ENCODE measurements around the gene GCHFR. TPM values are rescaled to one million over a fixed set of nuclear protein-coding genes. Genes with fewer than 3 reads are reported as not detected.

The GCHFR gene
- total RNA-seq, 1 donor from 2014 or later, result not detected

- DNase-seq (ENCODE audit: low spot score), result no peak
These were observed 45.1 kb downstream of the GCHFR start for GRCh38 chr15:40808861-40809450.

- DNase-seq (ENCODE audit: low spot score), result no peak
These were observed 49.0 kb downstream of the GCHFR start for GRCh38 chr15:40812721-40813425.

- peak; percentile 31 for DNase-seq (ENCODE audit: low spot score)
These were observed 51.3 kb downstream of the GCHFR start for GRCh38 chr15:40815042-40815698.

Other genes with a start within 250 kb of the GCHFR start
- 20.0 TPM for gene CCDC32, start 199.0 kb upstream of the GCHFR start, total RNA-seq (ENCODE audit: insufficient read depth, low replicate concordance)
- gene RPUSD2, start 194.8 kb upstream of the GCHFR start, total RNA-seq (ENCODE audit: insufficient read depth, low replicate concordance), result 8.4 TPM
- 13.0 TPM for gene KNL1, start 169.8 kb upstream of the GCHFR start, total RNA-seq (ENCODE audit: insufficient read depth, low replicate concordance)
- 0.48 TPM for gene RAD51, start 68.9 kb upstream of the GCHFR start, total RNA-seq (ENCODE audit: insufficient read depth, low replicate concordance)
- gene RMDN3, start 8.8 kb upstream of the GCHFR start, total RNA-seq (ENCODE audit: insufficient read depth, low replicate concordance), result 9.4 TPM
- 0.24 TPM for gene C15orf62, start 5.9 kb downstream of the GCHFR start, total RNA-seq (ENCODE audit: insufficient read depth, low replicate concordance)
- 11.3 TPM for gene ZFYVE19, start 43.0 kb downstream of the GCHFR start, total RNA-seq (ENCODE audit: insufficient read depth, low replicate concordance)
- 10.4 TPM for gene DNAJC17, start 43.4 kb downstream of the GCHFR start, total RNA-seq (ENCODE audit: insufficient read depth, low replicate concordance)
- gene PPP1R14D, start 64.6 kb downstream of the GCHFR start, total RNA-seq (ENCODE audit: insufficient read depth, low replicate concordance), result 1.7 TPM
- gene SPINT1, start 80.0 kb downstream of the GCHFR start, total RNA-seq (ENCODE audit: insufficient read depth, low replicate concordance), result 16.6 TPM
- gene RHOV, start 110.2 kb downstream of the GCHFR start, total RNA-seq (ENCODE audit: insufficient read depth, low replicate concordance), result 3.6 TPM
- 32.0 TPM for gene VPS18, start 130.4 kb downstream of the GCHFR start, total RNA-seq (ENCODE audit: insufficient read depth, low replicate concordance)
- gene DLL4, start 165.3 kb downstream of the GCHFR start, total RNA-seq (ENCODE audit: insufficient read depth, low replicate concordance), result 3.6 TPM
- 8.7 TPM for gene CHAC1, start 189.4 kb downstream of the GCHFR start, total RNA-seq (ENCODE audit: insufficient read depth, low replicate concordance)